HCT116 (cell line): ENCODE results near the gene FAM83G.

Source experiments
- CEBPB ChIP-seq: IDR thresholded peaks from 2 replicates; pipeline ENCODE4 v1.6.1; 2012; ENCODE audit warnings: low read depth
- EGR1 ChIP-seq: IDR thresholded peaks from 2 replicates; pipeline ENCODE4 v1.6.1; 2012; ENCODE audit warnings: low read depth
- ELF1 ChIP-seq: IDR thresholded peaks from 2 replicates; pipeline ENCODE4 v1.6.1; 2012; ENCODE audit warnings: low read depth, borderline replicate concordance
- EZH2phosphoT487 ChIP-seq: fragments of 200-600 bp; IDR thresholded peaks from 2 replicates; pipeline ENCODE4 v1.6.1; 2018; ENCODE audit warnings: antibody characterized with exemption, borderline replicate concordance
- FOSL1 ChIP-seq: IDR thresholded peaks from 2 replicates; pipeline ENCODE4 v1.6.1; 2012; ENCODE audit warnings: low read depth
- POLR2A ChIP-seq: IDR thresholded peaks from 2 replicates; pipeline ENCODE4 v1.7.0; 2011; ENCODE audit warnings: borderline replicate concordance; ENCODE audit not compliant: insufficient read depth, insufficient read length; ENCODE audit errors: extremely low read depth
- POLR2AphosphoS5 ChIP-seq: IDR thresholded peaks from 2 replicates; pipeline ENCODE4 v1.6.1; 2011; ENCODE audit warnings: mild to moderate bottlenecking, low read depth, low read length, moderate library complexity
- RAD21 ChIP-seq: IDR thresholded peaks from 2 replicates; pipeline ENCODE4 v1.6.1; 2012; ENCODE audit warnings: low read depth, mild to moderate bottlenecking
- YY1 ChIP-seq: IDR thresholded peaks from 2 replicates; pipeline ENCODE4 v1.6.1; 2011; ENCODE audit warnings: low read length, low read depth, moderate library complexity, mild to moderate bottlenecking; ENCODE audit not compliant: insufficient replicate concordance; ENCODE audit errors: extremely low read depth
- ZNF274 ChIP-seq: fragments of 200-500 bp; sonication (Bioruptor generic); IDR thresholded peaks from 2 replicates; pipeline ENCODE4 v1.6.1; 2014; ENCODE audit warnings: mild to moderate bottlenecking, low read depth, low read length, inconsistent platforms
- TF ChIP-seq, protein P1 (sequence below), 3 experiments: fragments of 200-600 bp in 1 of 3; sonication (generic) in 1 of 3; IDR thresholded peaks in 2 of 3; conservative IDR thresholded peaks in 1 of 3; 2 replicates each; pipeline ENCODE4 v1.5.1; 2012 to 2017; ENCODE audit warnings: low read depth in 2 of 3, low read length in 2 of 3, antibody characterized with exemption in 1 of 3, borderline replicate concordance in 1 of 3, control low read depth in 1 of 3, mild to moderate bottlenecking in 1 of 3, mixed read lengths in 1 of 3, mixed run types in 1 of 3, moderate library complexity in 1 of 3; ENCODE audit not compliant: insufficient read depth in 1 of 3
- TF ChIP-seq, protein P2 (sequence below): IDR thresholded peaks from 2 replicates; pipeline ENCODE4 v1.6.1; 2012
- TF ChIP-seq, protein P3 (sequence below): IDR thresholded peaks from 2 replicates; pipeline ENCODE4 v1.6.1; 2011; ENCODE audit warnings: mild to moderate bottlenecking, low read length, moderate library complexity; ENCODE audit not compliant: insufficient replicate concordance; ENCODE audit errors: extremely low read depth
- TF ChIP-seq, protein P4 (sequence below): IDR thresholded peaks from 2 replicates; pipeline ENCODE4 v1.6.1; 2012; ENCODE audit warnings: low read depth

DNA sequence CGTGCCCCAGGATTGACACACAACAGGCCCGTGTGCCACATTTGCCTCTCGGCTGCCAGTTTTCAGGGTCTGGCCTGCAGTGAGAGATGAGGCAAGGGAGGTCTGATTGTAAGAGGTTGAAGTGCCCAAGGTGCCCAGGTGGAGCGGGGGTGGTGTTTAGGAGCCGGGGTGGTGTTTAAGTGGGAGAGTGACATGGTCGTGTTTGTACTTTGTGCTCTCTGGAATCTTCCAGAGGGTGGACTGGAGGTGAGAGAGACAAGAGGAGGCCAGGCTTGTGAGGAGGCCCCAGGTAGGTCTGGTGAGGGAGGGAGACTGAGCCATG, 42.1 kb downstream of the FAM83G start:
- no peak for TF ChIP-seq YY1
- TF ChIP-seq, protein P1, sequence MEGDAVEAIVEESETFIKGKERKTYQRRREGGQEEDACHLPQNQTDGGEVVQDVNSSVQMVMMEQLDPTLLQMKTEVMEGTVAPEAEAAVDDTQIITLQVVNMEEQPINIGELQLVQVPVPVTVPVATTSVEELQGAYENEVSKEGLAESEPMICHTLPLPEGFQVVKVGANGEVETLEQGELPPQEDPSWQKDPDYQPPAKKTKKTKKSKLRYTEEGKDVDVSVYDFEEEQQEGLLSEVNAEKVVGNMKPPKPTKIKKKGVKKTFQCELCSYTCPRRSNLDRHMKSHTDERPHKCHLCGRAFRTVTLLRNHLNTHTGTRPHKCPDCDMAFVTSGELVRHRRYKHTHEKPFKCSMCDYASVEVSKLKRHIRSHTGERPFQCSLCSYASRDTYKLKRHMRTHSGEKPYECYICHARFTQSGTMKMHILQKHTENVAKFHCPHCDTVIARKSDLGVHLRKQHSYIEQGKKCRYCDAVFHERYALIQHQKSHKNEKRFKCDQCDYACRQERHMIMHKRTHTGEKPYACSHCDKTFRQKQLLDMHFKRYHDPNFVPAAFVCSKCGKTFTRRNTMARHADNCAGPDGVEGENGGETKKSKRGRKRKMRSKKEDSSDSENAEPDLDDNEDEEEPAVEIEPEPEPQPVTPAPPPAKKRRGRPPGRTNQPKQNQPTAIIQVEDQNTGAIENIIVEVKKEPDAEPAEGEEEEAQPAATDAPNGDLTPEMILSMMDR (IDR thresholded peaks at IDR 0.05 in 2 of 3, conservative IDR thresholded peaks at IDR 0.05 in 1 of 3; ENCODE audit: borderline replicate concordance in 1 of 3, insufficient read depth in 1 of 3, low read depth in 2 of 3, low read length in 2 of 3), result no peak
- TF ChIP-seq, protein P2, sequence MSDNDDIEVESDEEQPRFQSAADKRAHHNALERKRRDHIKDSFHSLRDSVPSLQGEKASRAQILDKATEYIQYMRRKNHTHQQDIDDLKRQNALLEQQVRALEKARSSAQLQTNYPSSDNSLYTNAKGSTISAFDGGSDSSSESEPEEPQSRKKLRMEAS, result no peak
- TF ChIP-seq CEBPB, result no peak
- TF ChIP-seq RAD21, result no peak
- no peak for TF ChIP-seq POLR2AphosphoS5
- TF ChIP-seq POLR2A, result no peak
- TF ChIP-seq FOSL1, result no peak
- TF ChIP-seq, protein P3, sequence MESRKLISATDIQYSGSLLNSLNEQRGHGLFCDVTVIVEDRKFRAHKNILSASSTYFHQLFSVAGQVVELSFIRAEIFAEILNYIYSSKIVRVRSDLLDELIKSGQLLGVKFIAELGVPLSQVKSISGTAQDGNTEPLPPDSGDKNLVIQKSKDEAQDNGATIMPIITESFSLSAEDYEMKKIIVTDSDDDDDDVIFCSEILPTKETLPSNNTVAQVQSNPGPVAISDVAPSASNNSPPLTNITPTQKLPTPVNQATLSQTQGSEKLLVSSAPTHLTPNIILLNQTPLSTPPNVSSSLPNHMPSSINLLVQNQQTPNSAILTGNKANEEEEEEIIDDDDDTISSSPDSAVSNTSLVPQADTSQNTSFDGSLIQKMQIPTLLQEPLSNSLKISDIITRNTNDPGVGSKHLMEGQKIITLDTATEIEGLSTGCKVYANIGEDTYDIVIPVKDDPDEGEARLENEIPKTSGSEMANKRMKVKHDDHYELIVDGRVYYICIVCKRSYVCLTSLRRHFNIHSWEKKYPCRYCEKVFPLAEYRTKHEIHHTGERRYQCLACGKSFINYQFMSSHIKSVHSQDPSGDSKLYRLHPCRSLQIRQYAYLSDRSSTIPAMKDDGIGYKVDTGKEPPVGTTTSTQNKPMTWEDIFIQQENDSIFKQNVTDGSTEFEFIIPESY, result no peak
- no peak for TF ChIP-seq EGR1
- TF ChIP-seq, protein P4, sequence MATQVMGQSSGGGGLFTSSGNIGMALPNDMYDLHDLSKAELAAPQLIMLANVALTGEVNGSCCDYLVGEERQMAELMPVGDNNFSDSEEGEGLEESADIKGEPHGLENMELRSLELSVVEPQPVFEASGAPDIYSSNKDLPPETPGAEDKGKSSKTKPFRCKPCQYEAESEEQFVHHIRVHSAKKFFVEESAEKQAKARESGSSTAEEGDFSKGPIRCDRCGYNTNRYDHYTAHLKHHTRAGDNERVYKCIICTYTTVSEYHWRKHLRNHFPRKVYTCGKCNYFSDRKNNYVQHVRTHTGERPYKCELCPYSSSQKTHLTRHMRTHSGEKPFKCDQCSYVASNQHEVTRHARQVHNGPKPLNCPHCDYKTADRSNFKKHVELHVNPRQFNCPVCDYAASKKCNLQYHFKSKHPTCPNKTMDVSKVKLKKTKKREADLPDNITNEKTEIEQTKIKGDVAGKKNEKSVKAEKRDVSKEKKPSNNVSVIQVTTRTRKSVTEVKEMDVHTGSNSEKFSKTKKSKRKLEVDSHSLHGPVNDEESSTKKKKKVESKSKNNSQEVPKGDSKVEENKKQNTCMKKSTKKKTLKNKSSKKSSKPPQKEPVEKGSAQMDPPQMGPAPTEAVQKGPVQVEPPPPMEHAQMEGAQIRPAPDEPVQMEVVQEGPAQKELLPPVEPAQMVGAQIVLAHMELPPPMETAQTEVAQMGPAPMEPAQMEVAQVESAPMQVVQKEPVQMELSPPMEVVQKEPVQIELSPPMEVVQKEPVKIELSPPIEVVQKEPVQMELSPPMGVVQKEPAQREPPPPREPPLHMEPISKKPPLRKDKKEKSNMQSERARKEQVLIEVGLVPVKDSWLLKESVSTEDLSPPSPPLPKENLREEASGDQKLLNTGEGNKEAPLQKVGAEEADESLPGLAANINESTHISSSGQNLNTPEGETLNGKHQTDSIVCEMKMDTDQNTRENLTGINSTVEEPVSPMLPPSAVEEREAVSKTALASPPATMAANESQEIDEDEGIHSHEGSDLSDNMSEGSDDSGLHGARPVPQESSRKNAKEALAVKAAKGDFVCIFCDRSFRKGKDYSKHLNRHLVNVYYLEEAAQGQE, result no peak
- TF ChIP-seq ZNF274, result no peak
- TF ChIP-seq ELF1, result no peak
- no peak for TF ChIP-seq EZH2phosphoT487
